GM19238 (cell line): ENCODE results near the gene SLC1A3.

Source experiments
- DNase-seq: peaks from one replicate; pipeline ENCODE4 v3.0.0; 2011; ENCODE audit warnings: low spot score; ENCODE audit not compliant: insufficient read length

The SLC1A3 gene

GRCh38 chr5:36654564-36654963, 48.2 kb downstream of the SLC1A3 start:
- no peak for DNase-seq

- DNase-seq = no peak
These were observed 48.8 kb downstream of the SLC1A3 start for GRCh38 chr5:36655161-36655560.

- DNase-seq = no peak
These were observed 50.1 kb downstream of the SLC1A3 start for GRCh38 chr5:36656556-36656955.

GRCh38 chr5:36657563-36657995, 51.2 kb downstream of the SLC1A3 start:
- DNase-seq = no peak

- DNase-seq = no peak
These were observed 51.8 kb downstream of the SLC1A3 start for GRCh38 chr5:36658038-36658756.

- DNase-seq = no peak
These were observed 53.0 kb downstream of the SLC1A3 start for GRCh38 chr5:36659411-36659810.

- no peak for DNase-seq
These were observed 54.1 kb downstream of the SLC1A3 start for GRCh38 chr5:36660397-36661049.

GRCh38 chr5:36661456-36662220, 55.2 kb downstream of the SLC1A3 start:
- DNase-seq = no peak

- no peak for DNase-seq
These were observed 56.0 kb downstream of the SLC1A3 start for GRCh38 chr5:36662291-36662851.

- no peak for DNase-seq
These were observed 58.4 kb downstream of the SLC1A3 start for GRCh38 chr5:36664766-36665165.

GRCh38 chr5:36665628-36666027, 59.2 kb downstream of the SLC1A3 start:
- DNase-seq = no peak

- DNase-seq = no peak
These were observed 59.9 kb downstream of the SLC1A3 start for GRCh38 chr5:36666274-36666673.

- DNase-seq = no peak
These were observed 60.6 kb downstream of the SLC1A3 start for GRCh38 chr5:36666986-36667385.

- no peak for DNase-seq
These were observed 61.4 kb downstream of the SLC1A3 start for GRCh38 chr5:36667824-36668223.

GRCh38 chr5:36669015-36669651, 62.7 kb downstream of the SLC1A3 start:
- DNase-seq = no peak

GRCh38 chr5:36670548-36670947, 64.1 kb downstream of the SLC1A3 start:
- DNase-seq = no peak

GRCh38 chr5:36675282-36675681, 68.9 kb downstream of the SLC1A3 start:
- no peak for DNase-seq

- DNase-seq = no peak
These were observed 73.0 kb downstream of the SLC1A3 start for GRCh38 chr5:36679221-36679989.

GRCh38 chr5:36680066-36680465, 73.7 kb downstream of the SLC1A3 start:
- DNase-seq = no peak

- no peak for DNase-seq
These were observed 75.3 kb downstream of the SLC1A3 start for GRCh38 chr5:36681711-36682110.

GRCh38 chr5:36682499-36682898, 76.1 kb downstream of the SLC1A3 start:
- DNase-seq = no peak
